ENCODE data around the gene LRRC23.

LRRC23 gene

GRCh38 chr12:6957741-6958608, 53.4 kb downstream of the LRRC23 start:
- DNase-seq, result no peak

- DNase-seq, result no peak
Measured at GRCh38 chr12:6958609-6959057, 54.0 kb downstream of the LRRC23 start.

- DNase-seq, result no peak
Measured at GRCh38 chr12:6959058-6959804, 54.6 kb downstream of the LRRC23 start.

GRCh38 chr12:6959805-6960592, 55.4 kb downstream of the LRRC23 start:
- no peak for DNase-seq

- DNase-seq, result peak; percentile 38
Measured at GRCh38 chr12:6960593-6961277, 56.1 kb downstream of the LRRC23 start.

- DNase-seq, result no peak
Measured at GRCh38 chr12:6961278-6961694, 56.7 kb downstream of the LRRC23 start.

- peak; percentile 89 for DNase-seq
Measured at GRCh38 chr12:6961695-6962284, 57.2 kb downstream of the LRRC23 start.

GRCh38 chr12:6962285-6963015, 57.8 kb downstream of the LRRC23 start:
- DNase-seq, result no peak

GRCh38 chr12:6963016-6963731, 58.6 kb downstream of the LRRC23 start:
- no peak for DNase-seq
